Rectal smooth muscle tissue (tissue), 1 donor: ENCODE results near the gene LHX1.
A peak's percentile ranks its signal among the peaks of the same experiment; 100 is the strongest.

Experiments
- H3K27ac ChIP-seq: one replicate; pipeline ENCODE4 v1.7.0; 2013; ENCODE audit warnings: low read depth, low read length, inconsistent platforms
- H3K27me3 ChIP-seq: one replicate; pipeline ENCODE4 v1.7.0; 2013; ENCODE audit warnings: low read length; ENCODE audit not compliant: control insufficient read depth, insufficient read depth
- H3K36me3 ChIP-seq: one replicate; pipeline ENCODE4 v1.7.0; 2013; ENCODE audit warnings: low read length; ENCODE audit not compliant: control insufficient read depth, insufficient read depth
- H3K4me1 ChIP-seq: one replicate; pipeline ENCODE4 v1.7.0; 2013; ENCODE audit warnings: low read length; ENCODE audit not compliant: control insufficient read depth, insufficient read depth
- H3K4me3 ChIP-seq: one replicate; pipeline ENCODE4 v1.7.0; 2013; ENCODE audit warnings: low read length
- H3K9ac ChIP-seq: one replicate; pipeline ENCODE4 v1.7.0; 2013; ENCODE audit warnings: low read length

LHX1 gene

DNA sequence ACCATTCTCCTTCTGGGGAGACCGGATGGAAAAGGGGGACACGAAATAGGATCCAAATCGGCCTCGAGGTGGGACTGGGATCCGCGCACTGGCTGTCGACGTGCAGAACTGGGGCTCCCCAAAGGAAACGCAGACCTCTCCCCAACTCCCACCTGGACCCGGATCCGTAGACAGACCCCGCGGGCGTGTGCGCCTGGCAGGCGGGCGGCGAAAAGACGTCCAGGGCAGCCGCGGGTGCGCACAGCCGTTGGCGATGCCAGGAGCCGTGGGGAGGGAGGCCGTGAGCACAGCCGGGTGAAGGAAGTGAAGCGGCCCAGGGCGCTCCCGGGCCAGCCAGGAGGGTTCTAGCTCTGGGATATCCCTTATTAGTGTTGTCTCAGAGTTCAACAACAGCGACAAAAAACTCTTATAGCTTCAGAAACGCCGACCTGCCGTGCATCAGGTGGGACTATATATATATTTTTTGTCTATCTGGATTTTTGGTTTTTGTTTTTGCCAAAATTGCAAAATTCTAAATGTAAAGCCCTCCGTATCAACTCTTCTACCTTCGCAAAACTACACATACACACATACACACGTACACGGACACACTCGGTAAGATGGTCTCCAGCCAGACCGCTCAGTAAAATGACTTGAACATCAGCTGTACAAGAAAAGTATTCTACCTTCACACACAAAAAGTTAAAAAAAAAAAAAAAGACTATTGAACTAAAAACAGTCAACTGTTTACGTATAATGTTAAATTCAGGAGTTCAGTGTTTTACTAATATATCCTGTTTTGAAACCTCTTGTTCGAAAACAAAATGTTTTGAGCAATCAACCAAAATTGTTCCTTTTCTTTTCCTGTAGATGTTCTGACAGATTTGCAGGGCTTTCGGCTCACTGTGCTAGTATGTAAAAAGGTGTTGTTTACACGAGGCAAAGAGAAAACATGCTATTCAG is 6.2 kb downstream of the LHX1 start:
- H3K4me3 ChIP-seq = no peak overlapping the region
- peaks cover 75% of the 10 kb centered on the region for H3K27me3 ChIP-seq
- H3K36me3 ChIP-seq = no peaks in the 10 kb centered on the region
- no peak overlapping the region for H3K9ac ChIP-seq
- no peak overlapping the region for H3K27ac ChIP-seq
- H3K4me1 ChIP-seq = no peaks in the 10 kb centered on the region

GRCh38 chr17:36944553-36944952 is 7.3 kb downstream of the LHX1 start:
- Histone ChIP-seq H3K36me3 (no peaks in the 10 kb centered on the region), H3K4me1 (no peaks in the 10 kb centered on the region), H3K4me3 (no peak overlapping the region), H3K27ac (no peak overlapping the region), H3K27me3 (peaks cover 65% of the 10 kb centered on the region), H3K9ac (no peak overlapping the region)

- Histone ChIP-seq H3K27me3 (peaks cover 61% of the 10 kb centered on the region), H3K4me1 (peaks cover 5% of the 10 kb centered on the region), H3K9ac (no peak overlapping the region), H3K36me3 (no peaks in the 10 kb centered on the region), H3K27ac (no peak overlapping the region), H3K4me3 (no peak overlapping the region)
Observed at GRCh38 chr17:36945140-36945539, 7.9 kb downstream of the LHX1 start.

GRCh38 chr17:36945959-36946725 is 8.9 kb downstream of the LHX1 start:
- H3K36me3 ChIP-seq = no peaks in the 10 kb centered on the region
- no peak overlapping the region for H3K4me3 ChIP-seq
- H3K9ac ChIP-seq = no peak overlapping the region
- H3K27ac ChIP-seq = no peak overlapping the region
- H3K27me3 ChIP-seq = peaks cover 51% of the 10 kb centered on the region
- H3K4me1 ChIP-seq = peaks cover 6% of the 10 kb centered on the region

GRCh38 chr17:36946726-36947091 is 9.4 kb downstream of the LHX1 start:
- Histone ChIP-seq H3K4me1 (peaks cover 6% of the 10 kb centered on the region), H3K27ac (no peak overlapping the region), H3K27me3 (peaks cover 46% of the 10 kb centered on the region), H3K36me3 (no peaks in the 10 kb centered on the region), H3K4me3 (no peak overlapping the region), H3K9ac (no peak overlapping the region)

DNA sequence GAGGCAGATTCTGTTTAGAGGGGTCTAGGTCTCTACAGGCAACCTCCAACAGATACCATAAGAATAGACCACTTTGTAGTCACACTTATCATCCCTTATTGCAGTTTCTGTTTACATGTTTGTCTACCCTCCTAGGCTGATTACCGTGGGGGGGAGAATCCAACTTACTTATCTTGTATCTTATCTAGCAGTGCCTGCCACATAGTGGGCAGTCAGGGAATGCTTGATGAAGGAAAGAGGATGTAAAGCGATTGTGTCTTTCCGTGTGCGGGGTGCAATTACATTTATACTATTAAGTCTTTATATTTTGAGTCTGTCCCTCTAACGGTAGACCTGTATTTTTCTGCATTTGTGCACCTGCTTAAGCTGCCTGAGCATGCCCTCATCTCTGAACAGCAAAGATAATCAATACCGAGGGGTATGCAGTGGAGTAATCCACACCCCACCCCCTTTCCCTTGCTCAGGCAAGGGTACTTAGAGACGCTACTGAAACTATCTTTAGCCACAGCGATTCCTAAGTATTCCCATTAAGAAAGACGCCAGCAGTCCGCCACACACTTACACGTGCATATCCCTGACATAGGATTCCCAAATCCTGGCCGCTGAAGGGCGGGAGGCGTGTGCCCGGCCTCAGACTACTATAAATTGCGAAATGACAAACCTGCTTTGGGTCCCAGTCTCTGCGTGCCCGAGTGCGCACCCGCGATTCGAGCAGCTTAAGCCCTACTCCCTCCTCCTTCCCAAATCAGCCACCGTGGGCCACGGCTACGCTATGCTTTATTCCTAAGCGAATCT is 10.8 kb downstream of the LHX1 start:
- Histone ChIP-seq H3K27me3 (peaks cover 33% of the 10 kb centered on the region), H3K9ac (peak overlapping the region; percentile 45), H3K4me1 (peaks cover 6% of the 10 kb centered on the region), H3K4me3 (peak overlapping the region; percentile 87), H3K36me3 (peaks cover 5% of the 10 kb centered on the region), H3K27ac (peak overlapping the region; percentile 88)

DNA sequence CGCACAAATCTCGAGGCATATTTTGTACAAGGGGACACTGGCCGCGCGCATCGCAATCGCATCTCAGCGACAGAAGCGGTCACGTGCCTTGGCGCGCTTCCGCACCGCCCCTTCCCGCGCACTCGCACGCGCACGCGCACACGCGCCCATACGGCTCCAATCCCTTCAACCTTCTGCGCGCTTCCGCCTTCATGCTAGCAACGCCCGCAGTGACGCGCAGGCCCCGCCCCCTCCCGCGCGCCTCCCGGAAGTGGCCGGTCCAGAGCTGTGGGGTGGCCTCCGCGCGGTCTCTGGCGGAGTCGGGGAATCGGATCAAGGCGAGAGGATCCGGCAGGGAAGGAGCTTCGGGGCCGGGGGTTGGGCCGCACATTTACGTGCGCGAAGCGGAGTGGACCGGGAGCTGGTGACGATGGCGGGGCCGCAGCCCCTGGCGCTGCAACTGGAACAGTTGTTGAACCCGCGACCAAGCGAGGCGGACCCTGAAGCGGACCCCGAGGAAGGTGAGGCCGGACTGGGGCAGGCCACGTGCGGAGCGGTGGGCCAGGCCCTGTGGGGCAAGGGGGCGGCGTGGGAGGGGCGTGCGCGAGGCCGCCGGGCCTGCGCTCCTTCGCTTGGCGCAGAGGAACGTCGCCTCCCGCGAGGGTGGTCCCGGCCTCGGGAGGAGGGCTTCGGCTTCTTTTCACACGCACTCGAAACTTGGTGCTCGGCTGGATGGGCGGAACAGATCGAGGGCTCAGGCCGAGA is 11.6 kb downstream of the LHX1 start, which contains the start of gene AATF:
TSS of gene AATF (plus strand) at position 238 of the 744 bp plus-strand sequence. CDS start at position 410, 172 bp downstream.
- Histone ChIP-seq H3K27ac (peak within 1 kb of the TSS; percentile 88), H3K27me3 (peaks cover 27% of the 10 kb centered on the region), H3K4me1 (peaks cover 6% of the 10 kb centered on the region), H3K4me3 (peak within 1 kb of the TSS; percentile 87), H3K9ac (peak within 1 kb of the TSS; percentile 74), H3K36me3 (peaks cover 9% of the 10 kb centered on the region)

DNA sequence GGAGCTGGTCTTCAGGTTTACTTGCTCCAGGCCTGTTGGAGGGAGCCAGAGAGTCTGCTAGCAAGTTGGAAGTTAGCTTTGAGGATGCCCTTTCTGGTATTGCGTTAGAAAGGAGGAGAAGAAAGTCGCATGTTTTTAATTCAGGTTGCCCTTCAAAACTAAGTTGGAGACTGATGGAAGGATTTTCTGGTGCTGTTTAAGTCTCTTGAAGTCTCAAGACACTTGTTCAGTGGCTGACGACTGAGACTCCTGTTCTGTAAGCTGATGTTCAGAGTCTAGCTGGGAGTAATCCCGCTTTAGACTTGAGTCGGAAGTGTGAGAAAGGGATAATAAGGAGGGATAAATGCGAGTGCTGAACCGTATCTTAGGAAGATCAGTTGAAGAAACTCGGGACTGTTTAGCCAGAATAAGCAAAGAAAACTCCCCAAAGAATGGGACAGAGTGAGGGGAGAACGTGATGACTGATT is 12.2 kb downstream of the LHX1 start:
- Histone ChIP-seq H3K36me3 (peaks cover 9% of the 10 kb centered on the region), H3K4me3 (peak overlapping the region; percentile 87), H3K27me3 (peaks cover 25% of the 10 kb centered on the region), H3K4me1 (peaks cover 6% of the 10 kb centered on the region), H3K27ac (peak overlapping the region; percentile 88), H3K9ac (peak overlapping the region; percentile 74)

- H3K27ac ChIP-seq = no peak overlapping the region
- no peak overlapping the region for H3K9ac ChIP-seq
- H3K4me3 ChIP-seq = peak overlapping the region; percentile 87
- peaks cover 21% of the 10 kb centered on the region for H3K27me3 ChIP-seq
- peaks cover 9% of the 10 kb centered on the region for H3K36me3 ChIP-seq
- H3K4me1 ChIP-seq = peaks cover 6% of the 10 kb centered on the region
Observed at GRCh38 chr17:36950027-36950426, 12.8 kb downstream of the LHX1 start.

DNA sequence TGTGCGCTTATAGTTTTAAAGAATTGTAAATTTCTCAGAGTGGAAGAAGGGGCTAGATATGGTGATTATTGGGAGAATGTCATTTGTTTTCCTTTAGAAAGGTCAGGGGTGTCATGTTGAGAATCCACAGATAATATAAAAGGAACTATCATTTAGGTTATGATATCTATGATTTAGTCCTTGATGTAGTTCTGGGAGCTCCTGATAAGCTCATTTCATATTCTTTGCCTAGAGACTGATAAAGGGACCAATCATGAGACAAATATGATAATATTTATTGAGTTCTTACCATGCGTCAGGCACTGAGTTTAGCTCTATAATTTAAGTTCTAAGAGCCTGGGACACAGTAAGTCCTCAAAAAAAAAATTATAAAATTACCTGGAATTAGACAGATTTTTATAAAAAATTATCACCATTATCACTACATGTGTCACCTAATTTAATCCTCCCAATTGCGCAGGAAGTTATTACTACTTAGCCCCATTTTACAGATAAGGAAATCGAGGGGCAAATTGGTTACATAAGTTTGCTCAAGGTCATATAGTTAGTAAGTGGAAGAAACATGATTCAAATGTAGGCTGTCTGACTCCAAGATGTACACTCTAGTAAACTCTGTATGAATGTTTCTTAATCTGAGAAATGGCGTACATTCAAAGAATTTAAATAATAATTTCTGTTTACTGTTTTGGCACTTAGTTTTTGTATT is 14.0 kb downstream of the LHX1 start:
- H3K27ac ChIP-seq = no peak overlapping the region
- H3K4me1 ChIP-seq = peaks cover 6% of the 10 kb centered on the region
- H3K9ac ChIP-seq = no peak overlapping the region
- peaks cover 12% of the 10 kb centered on the region for H3K36me3 ChIP-seq
- H3K4me3 ChIP-seq = no peak overlapping the region
- H3K27me3 ChIP-seq = peaks cover 10% of the 10 kb centered on the region

GRCh38 chr17:36971508-36971907 is 34.2 kb downstream of the LHX1 start:
- Histone ChIP-seq H3K4me1 (no peaks in the 10 kb centered on the region), H3K27ac (no peak overlapping the region), H3K27me3 (no peaks in the 10 kb centered on the region), H3K36me3 (no peaks in the 10 kb centered on the region), H3K4me3 (no peak overlapping the region), H3K9ac (no peak overlapping the region)
